Fibroblast of lung (primary cell): Measurements from ENCODE around the gene COPS6. TPM values are rescaled to one million over a fixed set of nuclear protein-coding genes. Genes with fewer than 3 reads are reported as not detected.

Experiments
- DNase-seq, 2 donors: peaks; one replicate each; pipeline versions ENCODE4 v3.0.0 to v3.0.0-alpha.2; 2010; ENCODE audit warnings: low read depth in 2 of 2
- H2AFZ ChIP-seq: 2 replicates; pipeline ENCODE4 v1.5.1; 2012; ENCODE audit warnings: low read length, control low read depth, inconsistent platforms
- H3K27ac ChIP-seq: 2 replicates; pipeline ENCODE4 v1.5.1; 2011; ENCODE audit warnings: low read length, control low read depth; ENCODE audit not compliant: insufficient read depth
- H3K27me3 ChIP-seq: 2 replicates; pipeline ENCODE4 v1.5.1; 2011; ENCODE audit warnings: mild to moderate bottlenecking, low read length; ENCODE audit not compliant: control insufficient read depth, insufficient read depth
- H3K36me3 ChIP-seq: 2 replicates; pipeline ENCODE4 v1.5.1; 2011; ENCODE audit warnings: low read length; ENCODE audit not compliant: control insufficient read depth, insufficient read depth
- H3K4me1 ChIP-seq: 2 replicates; pipeline ENCODE4 v1.5.1; 2011; ENCODE audit warnings: low read length; ENCODE audit not compliant: control insufficient read depth, insufficient read depth; ENCODE audit errors: extremely low read depth
- H3K4me2 ChIP-seq: 2 replicates; pipeline ENCODE4 v1.5.1; 2011; ENCODE audit warnings: low read length, control low read depth; ENCODE audit not compliant: insufficient read depth; ENCODE audit errors: extremely low read depth
- H3K4me3 ChIP-seq, 4 experiments: fragments of 200-600 bp in 1 of 4; sonication (generic) in 1 of 4; replicated peaks in 1 of 4; 2 replicates each; pipeline ENCODE4 v1.5.1; 2011 to 2016; ENCODE audit warnings: low read length in 4 of 4, low read depth in 3 of 4, mild to moderate bottlenecking in 3 of 4, control low read depth in 2 of 4, inconsistent platforms in 1 of 4, mixed read lengths in 1 of 4; ENCODE audit not compliant: insufficient read depth in 1 of 4; ENCODE audit errors: control extremely low read depth in 1 of 4
- H3K79me2 ChIP-seq: 2 replicates; pipeline ENCODE4 v1.5.1; 2012; ENCODE audit warnings: mild to moderate bottlenecking, low read length, inconsistent platforms; ENCODE audit not compliant: control insufficient read depth, insufficient read depth
- H3K9ac ChIP-seq: 2 replicates; pipeline ENCODE4 v1.5.1; 2011; ENCODE audit warnings: mild to moderate bottlenecking, low read length, control low read depth; ENCODE audit not compliant: insufficient read depth
- H3K9me3 ChIP-seq: 2 replicates; pipeline ENCODE4 v1.5.1; 2012; ENCODE audit warnings: low read depth, low read length; ENCODE audit not compliant: control insufficient read depth, insufficient read depth
- H4K20me1 ChIP-seq: 2 replicates; pipeline ENCODE4 v1.5.1; 2011; ENCODE audit warnings: low read length; ENCODE audit not compliant: control insufficient read depth, insufficient read depth; ENCODE audit errors: extremely low read depth
- EZH2 ChIP-seq: IDR thresholded peaks from 2 replicates; pipeline ENCODE4 v1.5.1; 2012; ENCODE audit warnings: low read length, control low read depth, mild to moderate bottlenecking; ENCODE audit errors: missing control alignments
- polyA plus RNA-seq, 2 donors: library from polyadenylated mRNA; depleted of rRNA in 1 of 2; stranded (reverse) in 1 of 2; unstranded in 1 of 2; fragments of >200 nt; gene quantifications; 2 replicates each; pipeline ENCODE4 v1.2.1, GENCODE V29; 2011 to 2012; ENCODE audit warnings: missing spikeins in 1 of 2
- total RNA-seq: library from RNA; depleted of rRNA; stranded (reverse); fragments of >200 nt; gene quantifications from 2 replicates; pipeline ENCODE4 v1.2.1, GENCODE V29; 2014
- TF ChIP-seq, protein P1 (sequence below), 2 donors: IDR thresholded peaks in 1 of 2; conservative IDR thresholded peaks in 1 of 2; 1 replicate in 1 of 2; 2 replicates in 1 of 2; pipeline ENCODE4 v1.5.1; 2011 to 2012; ENCODE audit warnings: low read length in 2 of 2, control low read depth in 1 of 2, inconsistent platforms in 1 of 2, low read depth in 1 of 2, mild to moderate bottlenecking in 1 of 2

The COPS6 gene
- total and polyA plus RNA-seq, 2 donors (not counting 1 experiment from before 2014, with no cell fraction given), result 71.0 to 188 TPM

DNA sequence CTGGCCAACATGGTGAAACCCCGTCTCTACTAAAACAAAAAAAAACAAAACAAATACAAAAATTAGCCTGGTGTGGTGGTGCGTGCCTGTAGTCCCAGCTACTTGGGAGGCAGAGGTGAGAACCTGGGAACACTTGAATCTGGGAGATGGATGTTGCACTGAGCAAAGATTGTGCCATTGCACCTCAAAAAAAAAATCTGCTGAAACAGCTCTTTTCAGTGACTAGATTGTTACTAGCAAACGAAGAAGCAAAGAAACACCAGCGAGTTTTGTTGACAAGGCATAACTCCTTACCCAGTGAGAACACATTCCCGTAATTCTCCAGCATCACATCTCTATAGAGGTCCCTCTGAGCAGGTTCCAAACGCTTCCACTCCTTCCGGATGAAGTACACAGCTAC, 13.9 kb upstream of the COPS6 start:
- Histone ChIP-seq H3K4me3 (no peak overlapping the region), H3K79me2 (peaks cover 27% of the 10 kb centered on the region), H3K9ac (no peak overlapping the region), H4K20me1 (no peaks in the 10 kb centered on the region), H3K36me3 (peaks cover 46% of the 10 kb centered on the region), H3K27me3 (no peaks in the 10 kb centered on the region), H3K27ac (no peak overlapping the region), H2AFZ (no peak overlapping the region), H3K9me3 (peaks cover 15% of the 10 kb centered on the region), H3K4me1 (no peaks in the 10 kb centered on the region), H3K4me2 (no peak overlapping the region)
- no peak for TF ChIP-seq EZH2
- TF ChIP-seq, protein P1, sequence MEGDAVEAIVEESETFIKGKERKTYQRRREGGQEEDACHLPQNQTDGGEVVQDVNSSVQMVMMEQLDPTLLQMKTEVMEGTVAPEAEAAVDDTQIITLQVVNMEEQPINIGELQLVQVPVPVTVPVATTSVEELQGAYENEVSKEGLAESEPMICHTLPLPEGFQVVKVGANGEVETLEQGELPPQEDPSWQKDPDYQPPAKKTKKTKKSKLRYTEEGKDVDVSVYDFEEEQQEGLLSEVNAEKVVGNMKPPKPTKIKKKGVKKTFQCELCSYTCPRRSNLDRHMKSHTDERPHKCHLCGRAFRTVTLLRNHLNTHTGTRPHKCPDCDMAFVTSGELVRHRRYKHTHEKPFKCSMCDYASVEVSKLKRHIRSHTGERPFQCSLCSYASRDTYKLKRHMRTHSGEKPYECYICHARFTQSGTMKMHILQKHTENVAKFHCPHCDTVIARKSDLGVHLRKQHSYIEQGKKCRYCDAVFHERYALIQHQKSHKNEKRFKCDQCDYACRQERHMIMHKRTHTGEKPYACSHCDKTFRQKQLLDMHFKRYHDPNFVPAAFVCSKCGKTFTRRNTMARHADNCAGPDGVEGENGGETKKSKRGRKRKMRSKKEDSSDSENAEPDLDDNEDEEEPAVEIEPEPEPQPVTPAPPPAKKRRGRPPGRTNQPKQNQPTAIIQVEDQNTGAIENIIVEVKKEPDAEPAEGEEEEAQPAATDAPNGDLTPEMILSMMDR (conservative IDR thresholded peaks at IDR 0.05 in 1 of 2, IDR thresholded peaks at IDR 0.05 in 1 of 2; ENCODE audit: low read depth in 1 of 2, low read length in 2 of 2), result no peak
- DNase-seq, result no peak

DNA sequence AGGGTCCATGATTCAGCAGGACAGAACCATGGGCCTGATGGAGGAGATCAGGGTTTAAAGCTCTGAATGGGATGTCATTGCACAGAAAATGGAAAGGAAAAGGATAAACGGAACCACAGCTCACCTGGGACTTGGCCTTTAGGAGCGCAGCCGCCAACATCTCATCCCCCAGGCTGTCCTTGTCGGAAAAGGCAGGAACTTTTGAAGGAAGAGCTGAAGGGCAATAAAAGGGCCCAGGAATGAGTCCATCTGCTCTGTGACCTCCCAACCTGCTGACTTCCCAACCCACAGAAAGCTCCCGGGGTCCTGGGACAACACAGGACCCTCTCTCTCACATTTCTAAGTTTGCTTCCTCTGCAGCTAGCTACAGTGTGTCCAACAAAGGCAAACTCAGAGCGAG, 13.4 kb upstream of the COPS6 start:
- Histone ChIP-seq H2AFZ (no peak overlapping the region), H3K9me3 (peaks cover 15% of the 10 kb centered on the region), H3K9ac (no peak overlapping the region), H3K27ac (no peak overlapping the region), H3K79me2 (peaks cover 33% of the 10 kb centered on the region), H3K27me3 (no peaks in the 10 kb centered on the region), H3K4me3 (no peak overlapping the region), H4K20me1 (no peaks in the 10 kb centered on the region), H3K4me2 (no peak overlapping the region), H3K36me3 (peaks cover 44% of the 10 kb centered on the region), H3K4me1 (peaks cover 3% of the 10 kb centered on the region)
- TF ChIP-seq, protein P1 (conservative IDR thresholded peaks at IDR 0.05 in 1 of 2, IDR thresholded peaks at IDR 0.05 in 1 of 2; ENCODE audit: low read depth in 1 of 2, low read length in 2 of 2), result no peak
- no peak for TF ChIP-seq EZH2
- no peak for DNase-seq

- H3K4me2 ChIP-seq, result no peak overlapping the region
- TF ChIP-seq, protein P1 (conservative IDR thresholded peaks at IDR 0.05 in 1 of 2, IDR thresholded peaks at IDR 0.05 in 1 of 2; ENCODE audit: low read depth in 1 of 2, low read length in 2 of 2), result no peak
- TF ChIP-seq EZH2, result no peak
- no peak for DNase-seq
- no peak overlapping the region for H2AFZ ChIP-seq
- H3K36me3 ChIP-seq, result peaks cover 32% of the 10 kb centered on the region
- no peak overlapping the region for H3K4me3 ChIP-seq
- no peak overlapping the region for H3K27ac ChIP-seq
- H3K9me3 ChIP-seq, result peaks cover 3% of the 10 kb centered on the region
- H3K27me3 ChIP-seq, result no peaks in the 10 kb centered on the region
- no peaks in the 10 kb centered on the region for H4K20me1 ChIP-seq
- H3K9ac ChIP-seq, result no peak overlapping the region
- H3K4me1 ChIP-seq, result peaks cover 3% of the 10 kb centered on the region
- peaks cover 43% of the 10 kb centered on the region for H3K79me2 ChIP-seq
These were observed 11.6 kb upstream of the COPS6 start for GRCh38 chr7:100077205-100077604.
